GM12865 (cell line): ENCODE results near the gene NKX3-2.
A peak's percentile ranks its signal among the peaks of the same experiment; 100 is the strongest.

Source experiments
- DNase-seq: peaks from one replicate; pipeline ENCODE4 v3.0.0; 2010; ENCODE audit warnings: low read depth
- H3K4me3 ChIP-seq: 2 replicates; pipeline ENCODE4 v1.5.1; 2011; ENCODE audit warnings: mild to moderate bottlenecking, low read depth, low read length, control low read depth
- CTCF ChIP-seq: IDR thresholded peaks from 2 replicates; pipeline ENCODE4 v1.5.1; 2011; ENCODE audit warnings: low read length, control low read depth, low read depth, inconsistent platforms; ENCODE audit not compliant: insufficient read depth; ENCODE audit errors: missing control alignments

Gene NKX3-2

GRCh38 chr4:13553081-13553480 is 8.8 kb upstream of the NKX3-2 start:
- H3K4me3 ChIP-seq, result no peak overlapping the region
- no peak for TF ChIP-seq CTCF
- DNase-seq, result no peak

GRCh38 chr4:13548984-13549546 is 4.8 kb upstream of the NKX3-2 start:
- peak; percentile 86 for TF ChIP-seq CTCF
- peak; percentile 93 for DNase-seq
- peak overlapping the region; percentile 54 for H3K4me3 ChIP-seq

GRCh38 chr4:13548059-13548983 is 4.0 kb upstream of the NKX3-2 start:
- H3K4me3 ChIP-seq, result peak overlapping the region; percentile 61
- DNase-seq, result no peak
- TF ChIP-seq CTCF, result no peak

- TF ChIP-seq CTCF, result no peak
- DNase-seq, result peak; percentile 46
- H3K4me3 ChIP-seq, result peak overlapping the region; percentile 61
Measured at GRCh38 chr4:13547485-13548041, 3.3 kb upstream of the NKX3-2 start.

GRCh38 chr4:13546941-13547484 is 2.7 kb upstream of the NKX3-2 start:
- H3K4me3 ChIP-seq, result peak overlapping the region; percentile 61
- DNase-seq, result peak; percentile 30
- TF ChIP-seq CTCF, result no peak

GRCh38 chr4:13546142-13546940 is 2.0 kb upstream of the NKX3-2 start:
- DNase-seq, result no peak
- no peak overlapping the region for H3K4me3 ChIP-seq
- TF ChIP-seq CTCF, result no peak
